Ammon's horn (tissue), 1 donor: Measurements from ENCODE around the gene ACTR2.
"Not testable (repeated sequence)": the region's sequence is repeated elsewhere in the genome, so short reads cannot be mapped to it uniquely, and the experiment has no call there.

Source experiments
- DNase-seq: peaks from one replicate; pipeline ENCODE4 v3.0.0-alpha.2; 2016; ENCODE audit warnings: low spot score

Gene ACTR2

DNA sequence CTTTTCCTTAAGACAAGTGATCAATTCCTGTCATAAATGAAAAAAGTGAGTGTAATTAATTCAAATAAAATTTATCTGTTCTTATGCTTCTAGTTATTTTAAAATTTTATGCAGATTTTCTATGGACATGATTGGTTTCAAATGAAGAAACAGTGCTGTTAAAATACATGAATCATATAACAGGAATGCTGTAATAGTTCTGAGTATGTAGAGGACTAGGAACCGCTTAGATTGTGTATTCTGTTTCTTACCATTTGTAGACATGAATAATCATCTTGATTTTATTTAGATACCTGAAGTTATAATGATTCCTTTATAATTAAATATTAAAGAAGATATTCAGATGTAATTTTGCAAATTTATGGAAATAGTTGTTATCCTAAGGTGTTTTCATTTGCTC, 3.5 kb downstream of the ACTR2 start:
- DNase-seq, result no peak

- DNase-seq, result no peak
Observed at GRCh38 chr2:65231892-65232477, 4.4 kb downstream of the ACTR2 start.

DNA sequence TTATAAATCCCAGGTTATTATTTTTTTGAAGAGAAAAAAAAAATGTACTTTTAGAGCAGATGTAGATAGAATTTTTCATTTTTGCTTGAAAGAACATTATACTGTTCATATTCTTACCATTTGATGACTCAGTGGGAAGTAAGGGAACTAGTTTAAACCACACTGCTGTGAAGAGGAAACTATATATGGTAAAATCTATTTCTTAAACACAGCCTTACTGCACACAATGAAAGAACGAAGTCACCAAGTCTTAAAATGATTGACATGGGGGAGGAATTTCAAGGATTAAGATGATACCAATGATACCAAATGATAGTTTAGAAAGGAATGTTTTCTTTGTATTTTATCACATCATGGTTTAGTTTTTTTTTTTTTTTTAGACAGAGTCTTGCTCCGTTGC, 5.0 kb downstream of the ACTR2 start:
- peak; percentile 5 for DNase-seq

DNA sequence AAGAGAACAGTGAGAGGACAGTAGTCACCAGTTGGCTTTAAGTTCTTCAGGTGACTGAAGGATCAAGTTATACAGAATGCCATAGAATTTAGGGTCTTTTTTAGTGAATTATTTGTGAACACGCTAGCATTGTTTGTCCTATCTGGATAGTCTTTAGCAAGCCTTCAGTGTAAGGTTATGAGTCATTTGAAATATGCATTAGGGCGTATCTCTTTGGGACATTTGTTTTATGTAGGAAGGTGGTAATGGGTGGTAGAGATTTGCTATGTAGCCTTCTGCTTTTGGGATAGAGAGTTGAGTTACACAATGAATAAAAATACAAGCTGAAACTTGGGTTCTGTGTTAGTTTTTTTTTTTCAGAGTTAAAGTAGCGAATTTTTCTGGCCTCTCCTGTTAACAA, 13.0 kb downstream of the ACTR2 start:
- no peak for DNase-seq

DNA sequence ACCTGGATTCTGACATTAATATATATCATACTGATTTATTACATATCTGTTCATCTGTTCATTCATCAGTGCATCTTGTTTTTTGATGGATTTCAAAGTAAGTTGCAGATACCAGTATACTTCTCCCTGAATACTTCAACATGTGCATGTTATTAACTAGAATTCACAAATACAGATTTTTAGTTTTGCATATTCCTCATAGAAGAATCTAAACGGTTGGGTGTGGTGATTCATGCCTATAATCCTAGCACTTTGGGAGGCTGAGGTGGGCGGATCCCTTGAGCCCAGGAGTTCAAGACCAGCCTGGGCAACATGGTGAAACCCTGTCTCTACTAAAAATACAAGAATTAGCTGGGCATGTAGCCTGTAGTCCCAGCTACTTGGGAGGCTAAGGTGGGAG, 16.8 kb downstream of the ACTR2 start:
- not testable (repeated sequence) for DNase-seq

- DNase-seq, result no peak
Observed at GRCh38 chr2:65252640-65253039, 25.0 kb downstream of the ACTR2 start.

DNA sequence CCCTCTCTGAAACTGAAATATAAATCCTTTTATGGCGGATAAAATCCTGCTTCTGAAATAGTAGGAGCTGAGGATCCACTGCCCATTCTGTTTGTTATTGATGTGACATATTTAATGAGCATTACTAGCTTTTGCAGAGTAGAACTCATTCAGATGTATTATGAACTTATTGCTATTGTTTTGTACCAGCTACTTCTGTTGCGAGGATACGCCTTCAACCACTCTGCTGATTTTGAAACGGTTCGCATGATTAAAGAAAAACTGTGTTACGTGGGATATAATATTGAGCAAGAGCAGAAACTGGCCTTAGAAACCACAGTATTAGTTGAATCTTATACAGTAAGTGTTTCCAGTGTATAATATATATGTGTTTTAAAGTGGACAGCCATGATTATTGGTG, 27.7 kb downstream of the ACTR2 start:
- no peak for DNase-seq

DNA sequence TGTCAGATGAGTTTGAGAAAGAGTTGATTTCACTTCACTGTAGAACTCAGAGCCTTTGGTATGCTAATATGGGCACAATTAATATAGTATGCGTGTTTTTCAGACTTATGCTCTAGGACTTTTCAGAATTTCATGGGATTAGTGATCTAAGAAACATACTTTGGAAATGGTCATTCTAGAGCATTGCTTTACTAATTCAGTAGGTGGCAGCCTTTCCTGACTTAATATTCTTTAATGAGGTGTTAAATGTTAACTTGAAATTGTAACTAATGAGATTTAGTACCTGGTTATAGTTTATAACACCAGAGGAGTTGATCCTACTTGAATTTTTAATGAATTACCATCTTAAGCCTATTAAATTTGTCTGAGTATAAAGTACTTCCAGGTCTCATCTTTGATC, 28.4 kb downstream of the ACTR2 start:
- no peak for DNase-seq

- not testable (repeated sequence) for DNase-seq
Observed at GRCh38 chr2:65257866-65258265, 30.2 kb downstream of the ACTR2 start.

GRCh38 chr2:65261676-65262075, 34.0 kb downstream of the ACTR2 start:
- no peak for DNase-seq

GRCh38 chr2:65263262-65263661, 35.6 kb downstream of the ACTR2 start:
- DNase-seq, result no peak

GRCh38 chr2:65263986-65264385, 36.4 kb downstream of the ACTR2 start:
- no peak for DNase-seq

GRCh38 chr2:65264821-65265670, 37.4 kb downstream of the ACTR2 start:
- peak; percentile 88 for DNase-seq

GRCh38 chr2:65265671-65266045, 38.0 kb downstream of the ACTR2 start:
- DNase-seq, result no peak

GRCh38 chr2:65267008-65267407, 39.4 kb downstream of the ACTR2 start:
- no peak for DNase-seq

DNA sequence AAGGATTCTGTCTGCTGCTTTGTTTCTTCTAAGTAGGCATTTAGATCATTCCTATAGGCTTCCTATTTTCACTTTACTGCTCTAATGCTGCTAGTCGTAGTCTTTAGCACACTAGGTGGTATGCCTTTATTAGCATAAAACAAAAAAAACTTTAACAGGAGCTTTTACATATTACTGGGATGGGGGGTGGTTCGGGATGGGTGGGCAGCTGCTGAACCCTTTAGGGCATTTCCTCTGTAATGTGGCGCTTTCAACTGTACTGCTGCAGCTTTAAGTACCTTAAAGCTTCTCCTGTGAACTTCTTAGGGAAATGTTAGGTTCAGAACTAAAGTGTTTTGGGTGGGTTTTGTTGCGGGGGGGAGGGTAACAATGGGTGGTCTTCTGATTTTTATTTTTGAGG, 41.3 kb downstream of the ACTR2 start:
- DNase-seq, result no peak

DNA sequence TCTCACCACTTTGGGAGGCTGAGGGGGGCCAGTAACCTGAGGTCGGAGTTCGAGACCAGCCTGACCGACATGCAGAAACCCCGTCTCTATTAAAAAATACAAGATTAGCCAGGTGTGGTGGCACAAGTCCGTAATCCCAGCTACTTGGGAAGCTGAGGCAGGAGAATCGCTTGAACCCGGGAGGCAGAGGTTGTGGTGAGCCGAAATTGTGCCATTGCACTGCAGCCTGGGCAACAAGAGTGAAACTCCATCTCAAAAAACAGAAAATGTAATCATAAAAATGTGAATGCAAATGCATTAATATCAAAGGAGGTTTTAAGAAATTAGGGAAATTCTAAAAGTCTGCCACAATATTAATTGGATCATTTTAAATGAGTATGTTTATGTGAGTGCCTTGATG, 45.7 kb downstream of the ACTR2 start:
- no peak for DNase-seq

GRCh38 chr2:65275141-65275915, 47.7 kb downstream of the ACTR2 start:
- DNase-seq, result no peak

GRCh38 chr2:65276609-65277008, 49.0 kb downstream of the ACTR2 start:
- DNase-seq, result no peak

- no peak for DNase-seq
Observed at GRCh38 chr2:65277118-65277517, 49.5 kb downstream of the ACTR2 start.

GRCh38 chr2:65277791-65278483, 50.3 kb downstream of the ACTR2 start:
- no peak for DNase-seq

GRCh38 chr2:65278531-65278981, 50.9 kb downstream of the ACTR2 start:
- no peak for DNase-seq
